Daoy (cell line): ENCODE results near the gene TBX20. TPM values are rescaled to one million over a fixed set of nuclear protein-coding genes. Genes with fewer than 3 reads are reported as not detected.

ENCODE experiments used
- DNase-seq: peaks from one replicate; pipeline ENCODE4 v3.0.0-alpha.2; 2015; ENCODE audit warnings: low read depth
- total RNA-seq: library from RNA; depleted of rRNA; stranded (reverse); fragments of >200 nt; shearing (Covaris generic); gene quantifications from 2 replicates; pipeline ENCODE4 v1.2.3, GENCODE V29; 2014; rRNA removed

The TBX20 gene
- total RNA-seq, result 1.9 and 7.6 TPM in 2 replicates

- DNase-seq, result peak; percentile 52
Observed at GRCh38 chr7:35253710-35254495, at the start of gene TBX20. Gene TBX20 (minus strand): TSS chr7:35254100. CDS start chr7:35253620, 480 bp downstream.

GRCh38 chr7:35289376-35289775 lies 35.5 kb upstream of the TBX20 start:
- no peak for DNase-seq

GRCh38 chr7:35286986-35287385 lies 33.1 kb upstream of the TBX20 start:
- peak; percentile 20 for DNase-seq

- DNase-seq, result peak; percentile 93
Observed at GRCh38 chr7:35286422-35286821, 32.5 kb upstream of the TBX20 start.

- DNase-seq, result no peak
Observed at GRCh38 chr7:35285799-35286198, 31.9 kb upstream of the TBX20 start.

- DNase-seq, result no peak
Observed at GRCh38 chr7:35280902-35281301, 27.0 kb upstream of the TBX20 start.

GRCh38 chr7:35277359-35277758 lies 23.5 kb upstream of the TBX20 start:
- no peak for DNase-seq

GRCh38 chr7:35272246-35272645 lies 18.3 kb upstream of the TBX20 start:
- DNase-seq, result no peak

- no peak for DNase-seq
Observed at GRCh38 chr7:35268953-35269352, 15.1 kb upstream of the TBX20 start.

GRCh38 chr7:35267411-35267810 lies 13.5 kb upstream of the TBX20 start:
- DNase-seq, result no peak

GRCh38 chr7:35263396-35263795 lies 9.5 kb upstream of the TBX20 start:
- DNase-seq, result no peak

- peak; percentile 48 for DNase-seq
Observed at GRCh38 chr7:35261476-35262285, 7.8 kb upstream of the TBX20 start.

- no peak for DNase-seq
Observed at GRCh38 chr7:35261041-35261440, 7.1 kb upstream of the TBX20 start.

- no peak for DNase-seq
Observed at GRCh38 chr7:35260246-35260645, 6.3 kb upstream of the TBX20 start.

- DNase-seq, result no peak
Observed at GRCh38 chr7:35259523-35259908, 5.6 kb upstream of the TBX20 start.

- DNase-seq, result no peak
Observed at GRCh38 chr7:35258868-35259522, 5.1 kb upstream of the TBX20 start.

GRCh38 chr7:35258125-35258867 lies 4.4 kb upstream of the TBX20 start:
- no peak for DNase-seq

GRCh38 chr7:35257251-35258124 lies 3.6 kb upstream of the TBX20 start:
- DNase-seq, result no peak

GRCh38 chr7:35256256-35257175 lies 2.6 kb upstream of the TBX20 start:
- no peak for DNase-seq
